HL-60 (cell line): ENCODE measurements around the gene PELI1.

Experiments used
- CTCF ChIP-seq: IDR thresholded peaks from one replicate; pipeline ENCODE4 v1.5.1; 2011; ENCODE audit warnings: low read length, control low read depth, inconsistent platforms; ENCODE audit not compliant: insufficient read depth
- POLR2AphosphoS5 ChIP-seq: IDR thresholded peaks from 2 replicates; pipeline ENCODE4 v1.6.1; 2012; ENCODE audit warnings: low read depth
- REST ChIP-seq: IDR thresholded peaks from 2 replicates; pipeline ENCODE4 v1.6.1; 2012; ENCODE audit warnings: low read depth; ENCODE audit not compliant: insufficient replicate concordance

- TF ChIP-seq CTCF (no peak), REST (no peak), POLR2AphosphoS5 (no peak)
These were observed 2.4 kb downstream of the PELI1 start for GRCh38 chr2:64141674-64142405.
